BLaER1 treated with 17β-estradiol and CSF1 and Interleukin-3, amounts not matched to agents 10 nM and 100 nM (cell line): ENCODE measurements around the gene TSPAN2.
A peak's percentile ranks its signal among the peaks of the same experiment; 100 is the strongest.

ENCODE experiments used
- H3K27ac ChIP-seq, 11 experiments: shearing (Covaris generic); formaldehyde crosslinking; 2 replicates each; pipeline ENCODE4 v1.8.1; 2022
- H3K27me3 ChIP-seq, 11 experiments: shearing (Covaris generic); formaldehyde crosslinking; 2 replicates each; pipeline ENCODE4 v1.8.1; 2022
- H3K36me3 ChIP-seq, 11 experiments: shearing (Covaris generic); formaldehyde crosslinking; 2 replicates each; pipeline ENCODE4 v1.8.1; 2022
- H3K4me1 ChIP-seq, 10 experiments: shearing (Covaris generic); formaldehyde crosslinking; 2 replicates each; pipeline ENCODE4 v1.8.1; 2022
- H3K4me2 ChIP-seq, 11 experiments: shearing (Covaris generic); formaldehyde crosslinking; 2 replicates each; pipeline ENCODE4 v1.8.1; 2022
- H3K4me3 ChIP-seq, 10 experiments: shearing (Covaris generic); formaldehyde crosslinking; 2 replicates each; pipeline ENCODE4 v1.8.1; 2022
- H3K9ac ChIP-seq, 11 experiments: shearing (Covaris generic); formaldehyde crosslinking; 2 replicates each; pipeline ENCODE4 v1.8.1; 2022
- H3K9me3 ChIP-seq, 11 experiments: shearing (Covaris generic); formaldehyde crosslinking; replicated peaks in 1 of 11; 2 replicates each; pipeline ENCODE4 v1.8.1; 2022
- H4K20me1 ChIP-seq, 11 experiments: shearing (Covaris generic); formaldehyde crosslinking; 2 replicates each; pipeline ENCODE4 v1.8.1; 2022
- Cebpa-rat ChIP-seq, 11 experiments: shearing (Covaris generic); IDR thresholded peaks; 2 replicates each; pipeline ENCODE4 v1.8.1; 2022

TSPAN2 gene

DNA sequence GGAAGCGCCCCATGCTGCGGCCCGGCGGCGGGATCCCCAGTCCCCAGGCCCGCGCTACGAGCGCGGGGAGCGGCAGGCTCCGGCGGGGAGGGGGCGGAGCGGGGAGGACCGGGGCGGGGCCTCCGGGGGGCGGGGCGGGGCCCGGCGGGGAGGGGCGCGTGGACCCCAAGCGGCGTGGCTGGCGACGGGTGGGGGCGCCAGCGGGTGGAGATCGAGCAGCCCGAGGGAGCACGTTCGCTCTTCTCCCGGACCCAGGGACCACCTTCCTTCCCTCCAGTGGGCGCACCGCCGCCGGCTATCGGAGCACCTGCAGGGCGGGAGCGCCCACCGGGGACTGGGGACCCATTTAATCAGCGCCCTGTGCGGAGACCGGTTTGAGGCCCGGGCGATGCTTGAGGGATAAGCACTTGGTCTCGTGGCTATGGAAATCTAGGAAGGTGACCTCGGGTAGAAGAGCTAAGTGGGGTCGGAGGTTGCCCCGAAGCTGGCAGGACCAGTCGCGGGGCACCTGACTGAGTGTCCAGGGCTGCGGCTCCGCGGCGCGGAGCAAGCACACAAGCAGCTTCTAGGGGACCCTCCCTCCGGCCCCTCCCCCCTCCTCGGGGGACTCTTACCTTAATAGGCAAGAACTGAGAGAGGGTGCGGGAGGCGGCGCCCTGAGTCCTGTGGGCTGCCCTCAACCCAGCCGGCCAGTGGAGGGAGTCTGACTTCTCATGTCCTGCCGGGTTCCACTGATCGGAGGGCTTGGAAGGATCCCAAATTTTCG lies at the start of gene TSPAN2:
TSS of gene TSPAN2 (minus strand) at position 84 of the 766 bp plus-strand sequence. CDS start at position 13, 71 bp downstream.
- Histone ChIP-seq H3K9ac (peak within 1 kb of the TSS; percentile 38 to 74 (median 58); a peak in 20 of 22 replicates), H3K27me3 (peaks cover 0 to 21% (median 0%) of the 10 kb centered on the region in 11 experiments; a peak in 6 of 22 replicates), H3K4me2 (peak within 1 kb of the TSS; percentile 89 to 97 (median 94)), H3K9me3 (no peaks in the 10 kb centered on the region), H4K20me1 (no peaks in the 10 kb centered on the region), H3K27ac (no peak within 1 kb of the TSS; a peak in 1 of 22 replicates), H3K36me3 (no peaks in the 10 kb centered on the region), H3K4me1 (peaks cover 0 to 27% (median 18%) of the 10 kb centered on the region in 10 experiments; a peak in 17 of 20 replicates), H3K4me3 (peak within 1 kb of the TSS; percentile 55 to 75 (median 66))
- TF ChIP-seq Cebpa-rat (IDR thresholded peaks at IDR 0.05), result no peak

DNA sequence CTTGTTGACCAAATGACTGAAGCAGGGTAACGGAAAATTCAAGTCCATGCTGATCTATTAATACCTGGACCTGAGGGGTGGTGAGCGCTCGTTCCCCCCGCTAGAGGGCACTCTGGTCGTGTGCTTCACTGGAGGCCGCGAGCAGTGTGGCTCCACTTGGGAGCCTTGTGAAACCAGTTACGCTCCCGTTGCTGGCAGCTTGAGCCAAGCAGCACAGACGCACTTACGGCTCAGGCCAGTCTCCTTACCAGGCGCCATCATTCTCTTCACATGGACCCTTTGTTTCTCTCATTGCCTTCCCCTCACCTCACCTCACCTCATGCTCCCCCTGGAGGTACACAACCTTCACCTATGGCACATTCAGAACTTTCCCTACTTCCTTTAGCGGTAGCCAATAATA lies 49.7 kb upstream of the TSPAN2 start:
- Histone ChIP-seq H3K4me3 (0 out of 20 replicates have a peak overlapping the region, but pooled peaks of 1 of the 10 experiments have one; percentile 23), H3K27me3 (no peaks in the 10 kb centered on the region), H4K20me1 (no peaks in the 10 kb centered on the region), H3K36me3 (no peaks in the 10 kb centered on the region), H3K4me2 (peak overlapping the region; percentile 48 to 78 (median 64); a peak in 21 of 22 replicates), H3K9ac (no peak overlapping the region), H3K9me3 (no peaks in the 10 kb centered on the region), H3K27ac (no peak overlapping the region), H3K4me1 (peaks cover 0 to 61% (median 33%) of the 10 kb centered on the region in 10 experiments; a peak in 18 of 20 replicates)
- TF ChIP-seq Cebpa-rat (IDR thresholded peaks at IDR 0.05), result no peak

- peak overlapping the region in 2 of 11 experiments; percentile 4 to 45; a peak in 1 of 22 replicates for H3K9ac ChIP-seq
- no peaks in the 10 kb centered on the region for H3K27me3 ChIP-seq
- H3K4me2 ChIP-seq, result peak overlapping the region; percentile 19 to 78 (median 64); a peak in 17 of 22 replicates
- no peaks in the 10 kb centered on the region for H4K20me1 ChIP-seq
- peak overlapping the region in 2 of 10 experiments; percentile 19 to 23; a peak in 1 of 20 replicates for H3K4me3 ChIP-seq
- H3K4me1 ChIP-seq, result peaks cover 0 to 54% (median 29%) of the 10 kb centered on the region in 10 experiments; a peak in 18 of 20 replicates
- no peaks in the 10 kb centered on the region for H3K36me3 ChIP-seq
- H3K27ac ChIP-seq, result no peak overlapping the region
- no peaks in the 10 kb centered on the region for H3K9me3 ChIP-seq
- TF ChIP-seq Cebpa-rat (IDR thresholded peaks at IDR 0.05), result no peak
Observed at GRCh38 chr1:115138271-115138670, 49.0 kb upstream of the TSPAN2 start.

GRCh38 chr1:115137191-115137590 lies 47.9 kb upstream of the TSPAN2 start:
- Histone ChIP-seq H3K9me3 (no peaks in the 10 kb centered on the region), H3K27me3 (no peaks in the 10 kb centered on the region), H3K4me2 (peak overlapping the region in 1 of 11 experiments; percentile 73; a peak in 3 of 22 replicates), H3K4me3 (no peak overlapping the region), H3K4me1 (peaks cover 0 to 44% (median 21%) of the 10 kb centered on the region in 10 experiments; a peak in 16 of 20 replicates), H3K9ac (no peak overlapping the region), H3K27ac (no peak overlapping the region), H3K36me3 (no peaks in the 10 kb centered on the region), H4K20me1 (no peaks in the 10 kb centered on the region)
- TF ChIP-seq Cebpa-rat (IDR thresholded peaks at IDR 0.05), result no peak

GRCh38 chr1:115136706-115137105 lies 47.4 kb upstream of the TSPAN2 start:
- Histone ChIP-seq H3K4me1 (peaks cover 0 to 44% (median 21%) of the 10 kb centered on the region in 10 experiments; a peak in 16 of 20 replicates), H3K9me3 (no peaks in the 10 kb centered on the region), H3K9ac (no peak overlapping the region), H3K27ac (no peak overlapping the region), H3K4me2 (no peak overlapping the region), H4K20me1 (no peaks in the 10 kb centered on the region), H3K27me3 (no peaks in the 10 kb centered on the region), H3K36me3 (no peaks in the 10 kb centered on the region), H3K4me3 (no peak overlapping the region)
- TF ChIP-seq Cebpa-rat (IDR thresholded peaks at IDR 0.05), result no peak

DNA sequence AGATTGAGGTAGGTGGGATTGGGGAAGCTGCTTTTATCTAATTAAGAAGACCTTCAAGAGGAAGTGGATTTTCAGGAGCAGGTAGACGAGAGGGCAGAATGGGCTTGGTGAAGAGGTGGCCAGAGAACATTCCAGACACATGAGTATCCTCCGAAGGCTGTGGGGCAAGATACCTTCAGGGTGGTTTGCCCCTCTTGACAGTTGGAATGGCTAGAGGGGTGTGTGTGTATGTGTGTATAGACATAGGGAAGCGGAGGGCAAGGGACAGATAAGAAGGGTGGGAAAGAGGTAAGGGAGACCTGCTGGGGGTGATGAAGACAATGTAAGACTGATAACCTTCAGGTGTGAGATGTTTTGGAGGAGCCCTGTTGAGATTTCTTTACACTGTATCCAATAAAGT lies 46.8 kb upstream of the TSPAN2 start:
- no peak overlapping the region for H3K27ac ChIP-seq
- TF ChIP-seq Cebpa-rat (IDR thresholded peaks at IDR 0.05), result no peak
- H3K27me3 ChIP-seq, result no peaks in the 10 kb centered on the region
- H3K4me3 ChIP-seq, result no peak overlapping the region
- H3K36me3 ChIP-seq, result no peaks in the 10 kb centered on the region
- no peak overlapping the region for H3K4me2 ChIP-seq
- no peak overlapping the region for H3K9ac ChIP-seq
- H4K20me1 ChIP-seq, result no peaks in the 10 kb centered on the region
- no peaks in the 10 kb centered on the region; a peak in 1 of 22 replicates for H3K9me3 ChIP-seq
- peaks cover 0 to 44% (median 21%) of the 10 kb centered on the region in 10 experiments; a peak in 16 of 20 replicates for H3K4me1 ChIP-seq

DNA sequence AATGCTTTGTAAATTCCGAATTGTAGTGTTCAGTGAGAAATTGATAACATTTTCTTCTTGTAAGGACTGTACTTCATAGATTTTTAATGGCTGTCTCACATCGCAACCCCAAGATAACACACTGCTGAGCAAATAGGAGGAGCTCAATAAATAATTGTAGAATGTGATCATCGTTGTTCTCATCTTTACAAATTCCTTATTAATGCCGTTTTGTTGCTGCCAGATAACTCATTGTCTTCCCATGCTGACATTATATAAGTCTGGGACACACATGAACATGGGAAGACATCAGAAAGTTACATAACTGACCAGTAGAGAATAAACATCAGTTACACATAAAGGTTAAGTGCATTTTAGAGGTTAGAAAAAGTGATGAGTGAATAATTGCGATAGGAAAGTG lies 46.4 kb upstream of the TSPAN2 start:
- Histone ChIP-seq H3K4me3 (no peak overlapping the region), H3K36me3 (no peaks in the 10 kb centered on the region), H3K4me1 (peaks cover 0 to 40% (median 21%) of the 10 kb centered on the region in 10 experiments; a peak in 16 of 20 replicates), H3K9ac (no peak overlapping the region), H3K27me3 (no peaks in the 10 kb centered on the region), H3K9me3 (no peaks in the 10 kb centered on the region; a peak in 1 of 22 replicates), H4K20me1 (no peaks in the 10 kb centered on the region), H3K27ac (no peak overlapping the region), H3K4me2 (no peak overlapping the region)
- no peak for TF ChIP-seq Cebpa-rat (IDR thresholded peaks at IDR 0.05)

GRCh38 chr1:115134850-115135480 lies 45.7 kb upstream of the TSPAN2 start:
- Histone ChIP-seq H3K4me2 (no peak overlapping the region), H3K9ac (no peak overlapping the region), H3K9me3 (no peaks in the 10 kb centered on the region; a peak in 1 of 22 replicates), H3K4me1 (peaks cover 0 to 33% (median 20%) of the 10 kb centered on the region in 10 experiments; a peak in 16 of 20 replicates), H3K27me3 (no peaks in the 10 kb centered on the region), H3K27ac (no peak overlapping the region), H4K20me1 (no peaks in the 10 kb centered on the region), H3K4me3 (no peak overlapping the region), H3K36me3 (no peaks in the 10 kb centered on the region)
- no peak for TF ChIP-seq Cebpa-rat (IDR thresholded peaks at IDR 0.05)

- no peak overlapping the region for H3K9ac ChIP-seq
- no peaks in the 10 kb centered on the region; a peak in 1 of 22 replicates for H3K9me3 ChIP-seq
- no peak overlapping the region for H3K4me2 ChIP-seq
- H4K20me1 ChIP-seq, result no peaks in the 10 kb centered on the region
- no peak overlapping the region for H3K27ac ChIP-seq
- no peaks in the 10 kb centered on the region for H3K27me3 ChIP-seq
- H3K4me3 ChIP-seq, result no peak overlapping the region
- H3K4me1 ChIP-seq, result peaks cover 0 to 26% (median 14%) of the 10 kb centered on the region in 10 experiments; a peak in 16 of 20 replicates
- no peaks in the 10 kb centered on the region for H3K36me3 ChIP-seq
- TF ChIP-seq Cebpa-rat (IDR thresholded peaks at IDR 0.05), result no peak
Observed at GRCh38 chr1:115134231-115134630, 44.9 kb upstream of the TSPAN2 start.
